NCI-H446 (cell line): Measurements from ENCODE around the gene SVEP1.

Experiments
- DNase-seq, 2 experiments: peaks; one replicate each; lab custom pipeline; 2025; lab: John Stamatoyannopoulos, UW

SVEP1 gene

DNA sequence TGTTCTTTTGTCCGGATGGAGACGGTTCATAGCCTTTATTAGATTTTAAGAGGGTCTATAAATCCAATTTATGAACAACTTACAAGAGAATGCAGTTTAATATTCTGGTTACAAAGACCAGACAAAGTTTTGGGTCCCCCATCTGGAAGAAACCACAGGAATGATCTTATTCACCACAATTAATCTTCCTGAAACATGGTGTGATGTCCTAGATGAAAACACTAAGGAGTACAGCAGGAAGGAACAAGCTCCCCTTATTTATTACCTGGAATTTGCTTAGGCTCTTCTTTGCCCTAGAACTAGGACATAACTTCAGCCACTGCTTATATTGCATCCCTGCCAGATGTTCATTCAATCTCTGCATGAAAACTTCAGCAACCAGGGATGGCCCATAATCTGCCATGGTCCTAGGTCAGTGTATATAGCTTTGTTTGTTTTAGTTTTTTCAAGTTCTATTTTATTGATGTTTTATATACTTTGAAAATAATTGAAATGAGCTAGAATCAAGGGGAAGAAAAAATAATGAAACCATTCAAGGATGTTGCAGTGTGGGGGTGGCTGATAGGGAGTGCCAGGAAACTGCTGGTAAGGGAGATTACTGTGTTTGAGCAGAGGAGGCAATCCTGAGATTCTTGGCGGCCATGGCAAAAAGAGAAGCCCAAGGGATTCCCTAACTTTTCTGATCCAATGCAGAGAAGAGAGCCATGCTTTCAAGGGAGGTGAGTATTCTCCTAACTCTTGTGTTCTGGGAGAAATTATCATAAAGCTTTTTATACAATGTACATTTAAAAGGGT lies 258.7 kb downstream of the SVEP1 start:
- no peak for DNase-seq

DNA sequence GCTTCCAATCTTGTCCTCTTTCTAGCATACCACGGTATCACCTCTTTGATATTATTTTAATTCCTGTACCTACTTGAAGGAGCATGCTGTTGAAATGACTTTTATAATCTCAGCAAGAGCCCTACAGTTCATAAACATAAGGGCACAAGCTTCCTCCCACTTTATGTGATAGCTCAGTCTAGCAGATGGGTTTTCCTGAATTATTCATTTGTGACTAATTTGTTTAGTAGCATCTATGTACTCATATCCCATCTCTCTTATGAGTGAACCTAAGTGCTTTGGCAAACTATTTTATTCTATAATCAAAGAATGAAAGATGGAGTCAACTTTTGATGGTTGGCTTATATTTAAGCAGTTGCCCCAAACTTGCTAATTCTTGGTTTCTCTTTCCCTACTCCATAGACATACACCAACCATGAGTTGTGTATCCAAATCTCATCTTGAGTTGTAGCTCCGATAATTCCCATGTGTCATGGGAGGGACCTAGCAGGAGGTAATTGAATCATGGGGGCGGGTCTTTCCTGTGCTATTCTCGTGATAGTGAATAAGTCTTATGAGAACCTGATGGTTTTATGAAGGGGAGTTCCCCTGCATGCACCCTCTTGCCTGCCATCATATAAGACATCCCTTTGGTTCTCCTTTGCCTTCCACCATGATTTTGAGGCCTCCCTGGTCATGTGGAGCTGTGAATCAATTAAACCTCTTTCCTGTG lies 259.6 kb downstream of the SVEP1 start:
- DNase-seq: no peak

DNA sequence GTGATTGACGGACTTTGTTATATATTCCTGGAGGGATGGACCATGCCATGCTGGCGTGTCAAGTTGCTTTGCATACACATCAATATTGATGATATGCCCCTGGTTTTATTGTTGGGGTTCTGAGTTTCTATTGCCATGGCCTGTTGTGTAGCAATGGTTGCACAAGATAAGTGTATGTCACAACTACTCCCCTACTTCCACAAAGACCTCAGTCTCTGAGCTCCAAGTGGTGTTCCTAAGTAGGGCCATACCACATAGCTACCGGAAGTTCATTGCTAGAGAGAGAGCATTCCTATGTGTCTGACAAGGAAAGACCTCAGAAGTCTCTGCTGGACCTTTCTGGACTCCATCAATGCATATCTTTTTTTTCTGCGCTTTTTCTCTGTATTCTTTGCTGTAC lies 261.6 kb downstream of the SVEP1 start:
- no peak for DNase-seq

DNA sequence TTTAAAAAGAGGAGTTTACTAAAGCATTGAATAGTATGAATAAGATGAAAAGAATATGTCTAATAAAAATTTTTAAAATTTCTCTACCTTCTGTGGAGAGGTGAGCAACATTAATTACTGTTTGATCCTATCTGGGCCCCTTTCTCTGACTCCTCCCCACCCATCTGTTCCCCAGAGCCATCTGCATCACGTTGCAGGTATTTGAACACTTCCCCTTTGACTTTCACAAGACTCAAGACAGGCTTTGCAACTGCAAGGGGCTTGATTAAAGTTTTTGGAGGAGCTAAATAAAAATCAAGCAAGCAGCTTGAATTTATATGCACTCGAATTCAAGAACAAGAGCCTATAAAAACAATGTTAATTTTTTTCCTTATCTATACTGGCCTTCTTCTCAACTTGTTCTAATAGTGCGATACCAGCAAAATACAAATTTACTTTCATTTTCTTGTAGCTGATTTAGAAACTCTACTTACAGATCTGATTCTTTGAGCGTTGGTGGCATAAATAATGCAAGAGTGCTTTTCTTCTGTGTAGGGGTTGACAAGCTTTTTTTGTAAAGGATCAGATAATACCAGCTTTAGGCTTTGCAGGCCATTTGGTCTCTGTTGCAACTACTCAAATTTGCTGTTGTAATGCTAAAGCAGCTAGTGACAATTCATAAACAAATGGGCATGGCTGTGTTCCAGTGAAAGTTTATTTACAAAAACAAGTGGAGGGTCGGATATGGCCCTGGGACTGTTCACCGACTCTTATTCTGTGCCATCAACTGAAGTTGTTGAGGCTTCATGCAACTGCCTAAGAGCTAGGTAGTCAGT lies 263.1 kb downstream of the SVEP1 start:
- no peak for DNase-seq
